Activated CD8-positive, alpha-beta T cell treated with anti-CD3 and anti-CD28 coated beads for 36 hours (primary cell): ENCODE results near the gene GAB3. TPM values are rescaled to one million over a fixed set of nuclear protein-coding genes. Genes with fewer than 3 reads are reported as not detected.

Experiments
- ATAC-seq: fragments of 200-7000 bp; cut with Tn5 transposase; one replicate; pipeline ENCODE4 v1.10.0; 2021; ENCODE audit warnings: mild to moderate bottlenecking, moderate library complexity
- CTCF ChIA-PET: fragments of 350-600 bp; sonication (Branson Sonifier 250); formaldehyde crosslinking; loops from one replicate; lab custom pipeline; 2021; ENCODE audit warnings: antibody characterized with exemption; lab: Charles Lee
- POLR2A ChIA-PET: fragments of 350-600 bp; sonication (Branson Sonifier 250); formaldehyde crosslinking; loops from one replicate; lab custom pipeline; 2021; ENCODE audit warnings: antibody characterized with exemption; lab: Charles Lee
- DNase-seq: peaks from one replicate; pipeline ENCODE4 v3.0.0-alpha.2; 2020
- H3K27ac Mint-ChIP-seq: one replicate; pipeline ENCODE4 v1.8.0; 2021; ENCODE audit warnings: mild to moderate bottlenecking, mixed read lengths
- H3K27me3 Mint-ChIP-seq: one replicate; pipeline ENCODE4 v1.8.0; 2021; ENCODE audit warnings: mixed read lengths
- H3K36me3 Mint-ChIP-seq: one replicate; pipeline ENCODE4 v1.8.0; 2021; ENCODE audit warnings: low read depth, mixed read lengths
- H3K4me1 Mint-ChIP-seq: one replicate; pipeline ENCODE4 v1.8.0; 2021; ENCODE audit warnings: low read depth, mixed read lengths
- H3K4me3 Mint-ChIP-seq: one replicate; pipeline ENCODE4 v1.8.0; 2021; ENCODE audit warnings: mild to moderate bottlenecking, moderate library complexity, mixed read lengths
- H3K9me3 Mint-ChIP-seq: one replicate; pipeline ENCODE4 v1.8.0; 2021; ENCODE audit warnings: mixed read lengths
- intact Hi-C: fragments of 100-400 bp; cut with micrococcal nuclease; formaldehyde crosslinking; loops from one replicate; pipeline ENCODE4 v1.10.0; 2022
- total RNA-seq, 2 experiments: library from RNA; stranded (reverse); gene quantifications; one replicate each; pipeline ENCODE4 v1.2.3, GENCODE V29; 2021
- TF ChIP-seq, protein P1 (sequence below): fragments of 200-600 bp; IDR thresholded peaks from one replicate; pipeline ENCODE4 v1.8.0; 2022; ENCODE audit warnings: antibody characterized with exemption, mild to moderate bottlenecking

The GAB3 gene, protein sequence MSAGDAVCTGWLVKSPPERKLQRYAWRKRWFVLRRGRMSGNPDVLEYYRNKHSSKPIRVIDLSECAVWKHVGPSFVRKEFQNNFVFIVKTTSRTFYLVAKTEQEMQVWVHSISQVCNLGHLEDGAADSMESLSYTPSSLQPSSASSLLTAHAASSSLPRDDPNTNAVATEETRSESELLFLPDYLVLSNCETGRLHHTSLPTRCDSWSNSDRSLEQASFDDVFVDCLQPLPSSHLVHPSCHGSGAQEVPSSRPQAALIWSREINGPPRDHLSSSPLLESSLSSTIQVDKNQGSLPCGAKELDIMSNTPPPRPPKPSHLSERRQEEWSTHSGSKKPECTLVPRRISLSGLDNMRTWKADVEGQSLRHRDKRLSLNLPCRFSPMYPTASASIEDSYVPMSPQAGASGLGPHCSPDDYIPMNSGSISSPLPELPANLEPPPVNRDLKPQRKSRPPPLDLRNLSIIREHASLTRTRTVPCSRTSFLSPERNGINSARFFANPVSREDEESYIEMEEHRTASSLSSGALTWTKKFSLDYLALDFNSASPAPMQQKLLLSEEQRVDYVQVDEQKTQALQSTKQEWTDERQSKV
- total RNA-seq, result 1 to 10 TPM; 3.9 to 5.0 TPM

DNA sequence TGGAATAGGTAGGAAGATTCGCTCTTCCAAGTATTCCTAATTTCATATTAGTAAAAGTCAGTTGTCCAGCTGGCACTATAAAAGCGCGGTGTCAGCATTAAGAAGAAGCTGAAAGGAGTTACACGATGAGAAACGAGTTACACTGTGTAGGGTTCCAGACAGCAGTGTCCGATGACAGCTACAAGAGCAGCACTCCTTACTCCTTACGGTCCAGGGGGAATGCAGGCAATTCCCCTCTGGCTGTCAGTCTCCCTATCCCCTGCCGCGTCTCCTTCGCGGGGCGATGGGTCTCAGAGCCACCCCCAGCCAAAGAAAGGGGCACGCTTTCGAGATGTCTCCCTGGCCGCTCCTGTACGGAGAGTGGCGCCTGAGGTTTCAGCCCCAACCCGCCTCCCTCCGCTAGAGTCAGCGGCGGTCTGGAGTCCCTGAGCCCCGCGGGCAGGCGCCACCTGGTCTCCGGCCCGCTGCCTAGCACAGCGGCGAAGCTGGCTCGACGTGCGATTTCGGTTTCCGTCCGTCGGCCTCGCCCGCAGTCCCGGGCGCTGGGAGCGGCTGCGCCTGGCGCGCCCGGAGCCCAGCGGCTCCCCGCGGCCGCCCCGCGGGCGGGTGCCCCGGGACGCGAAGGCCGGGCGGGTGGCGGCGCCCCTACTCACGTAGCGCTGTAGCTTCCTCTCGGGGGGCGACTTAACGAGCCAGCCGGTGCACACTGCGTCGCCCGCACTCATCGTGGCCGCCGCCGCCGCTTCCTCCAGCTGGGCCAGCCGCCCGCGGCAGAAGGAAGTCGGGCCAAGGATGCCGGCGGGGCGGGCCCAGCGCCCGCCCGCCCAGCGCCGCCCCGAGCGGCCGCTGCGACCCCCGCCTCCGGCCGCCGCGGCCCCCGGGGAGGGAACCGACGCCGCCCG, at the start of gene GAB3:
Gene GAB3 (minus strand): TSS at position 777 of the 902 bp plus-strand sequence. CDS start 52 bp downstream, at position 725.
- POLR2A ChIA-PET, result interaction anchor here (0.8 to 1.5 kb wide), 4 partner anchors 12 to 76 kb away, joined by 3 to 12 read pairs (median 3); partner anchors contain the start of gene DKC1
- H3K36me3 Mint-ChIP-seq, result no peaks in the 10 kb centered on the region
- TF ChIP-seq, protein P1, sequence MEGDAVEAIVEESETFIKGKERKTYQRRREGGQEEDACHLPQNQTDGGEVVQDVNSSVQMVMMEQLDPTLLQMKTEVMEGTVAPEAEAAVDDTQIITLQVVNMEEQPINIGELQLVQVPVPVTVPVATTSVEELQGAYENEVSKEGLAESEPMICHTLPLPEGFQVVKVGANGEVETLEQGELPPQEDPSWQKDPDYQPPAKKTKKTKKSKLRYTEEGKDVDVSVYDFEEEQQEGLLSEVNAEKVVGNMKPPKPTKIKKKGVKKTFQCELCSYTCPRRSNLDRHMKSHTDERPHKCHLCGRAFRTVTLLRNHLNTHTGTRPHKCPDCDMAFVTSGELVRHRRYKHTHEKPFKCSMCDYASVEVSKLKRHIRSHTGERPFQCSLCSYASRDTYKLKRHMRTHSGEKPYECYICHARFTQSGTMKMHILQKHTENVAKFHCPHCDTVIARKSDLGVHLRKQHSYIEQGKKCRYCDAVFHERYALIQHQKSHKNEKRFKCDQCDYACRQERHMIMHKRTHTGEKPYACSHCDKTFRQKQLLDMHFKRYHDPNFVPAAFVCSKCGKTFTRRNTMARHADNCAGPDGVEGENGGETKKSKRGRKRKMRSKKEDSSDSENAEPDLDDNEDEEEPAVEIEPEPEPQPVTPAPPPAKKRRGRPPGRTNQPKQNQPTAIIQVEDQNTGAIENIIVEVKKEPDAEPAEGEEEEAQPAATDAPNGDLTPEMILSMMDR, result no peak
- no peaks in the 10 kb centered on the region for H3K27me3 Mint-ChIP-seq
- DNase-seq (peak; percentile 51), ATAC-seq (peak; percentile 63)
- H3K27ac Mint-ChIP-seq, result peak within 1 kb of the TSS; percentile 52
- H3K4me1 Mint-ChIP-seq, result peaks cover 25% of the 10 kb centered on the region
- intact Hi-C loops, result no loop called here
- H3K9me3 Mint-ChIP-seq, result no peaks in the 10 kb centered on the region
- peak within 1 kb of the TSS; percentile 74 for H3K4me3 Mint-ChIP-seq
- CTCF ChIA-PET, result interaction anchor here (0.6 to 5.8 kb wide), 12 partner anchors 8 to 91 kb away, joined by 3 to 70 read pairs (median 4); partner anchors contain the start of gene DKC1

DNA sequence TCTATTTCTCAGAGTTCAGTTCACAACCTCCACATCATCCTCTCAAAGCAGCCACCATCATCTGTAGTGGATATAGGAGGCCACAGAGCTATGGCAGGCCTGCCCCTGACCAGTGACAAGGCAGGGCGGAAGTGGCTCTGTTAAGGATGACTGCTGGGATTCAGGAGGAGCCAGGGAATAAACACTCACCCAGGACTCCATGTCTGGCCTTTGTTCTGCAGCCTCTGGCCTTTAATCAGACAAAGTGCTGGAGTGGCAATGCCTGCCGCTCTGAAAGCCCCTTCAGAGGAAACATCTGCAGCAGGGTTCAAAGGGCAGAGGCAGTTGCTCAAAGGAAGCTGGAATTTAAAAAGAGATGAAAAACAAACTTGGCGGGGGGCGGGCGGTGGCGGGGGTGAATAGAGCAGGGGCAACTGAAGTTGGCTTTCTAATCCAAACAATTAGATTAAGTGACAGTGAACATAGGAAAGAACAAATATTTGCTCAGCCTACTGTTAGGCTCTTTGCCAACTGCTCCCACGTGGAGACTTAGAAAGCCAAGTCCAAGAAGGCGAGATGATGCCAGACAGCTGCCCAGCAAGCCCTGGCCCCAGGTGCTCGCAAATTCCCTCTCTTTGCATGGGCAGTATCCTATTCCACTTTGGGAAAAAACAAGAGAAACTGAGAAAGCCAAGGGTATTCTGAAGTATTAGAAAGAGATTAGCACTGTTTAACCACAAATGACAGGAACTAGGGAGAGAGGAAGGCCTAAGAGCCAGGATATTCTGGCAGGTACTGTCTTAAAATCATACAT, 48.9 kb upstream of the GAB3 start:
- intact Hi-C loops, result loop anchor here (5.0 kb wide), 1 partner anchor 37 kb away; the partner anchor contains the start of gene DKC1
- TF ChIP-seq, protein P1, result no peak
- peak; percentile 17 for ATAC-seq
- peak overlapping the region; percentile 89 for H3K27ac Mint-ChIP-seq
- DNase-seq, result peak; percentile 9
- ChIA-PET POLR2A (interaction anchor here (0.8 to 1.7 kb wide), 4 partner anchors 24 to 72 kb away, joined by 3 to 4 read pairs (median 3); partner anchors contain the start of gene DKC1), CTCF (interaction anchor here (0.9 kb wide), 1 partner anchor 9 kb away, joined by 3 read pairs; no protein-coding TSS in a partner anchor)
- peak overlapping the region; percentile 24 for H3K4me3 Mint-ChIP-seq
- no peaks in the 10 kb centered on the region for H3K9me3 Mint-ChIP-seq
- no peaks in the 10 kb centered on the region for H3K36me3 Mint-ChIP-seq
- H3K27me3 Mint-ChIP-seq, result no peaks in the 10 kb centered on the region
- H3K4me1 Mint-ChIP-seq, result peaks cover 54% of the 10 kb centered on the region

DNA sequence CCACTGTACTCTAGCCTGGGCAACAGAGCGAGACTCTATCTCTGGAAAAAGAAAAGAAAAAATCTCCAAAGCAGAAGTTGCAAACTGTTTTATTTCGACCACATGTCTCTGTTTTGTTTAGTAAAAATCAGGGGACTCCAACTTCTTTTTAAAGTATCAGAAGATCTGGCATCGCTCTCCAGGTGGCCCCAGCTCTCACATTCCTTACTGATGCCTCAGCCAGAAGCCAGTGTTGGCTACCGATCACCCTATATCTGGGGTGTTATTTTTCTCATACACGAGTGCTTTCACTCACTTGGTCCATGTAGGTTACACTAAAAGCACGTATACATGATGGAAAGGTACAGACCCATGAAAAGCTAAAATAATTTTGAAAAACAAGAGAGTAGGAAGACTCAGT, 46.1 kb upstream of the GAB3 start:
- TF ChIP-seq, protein P1, result no peak
- H3K9me3 Mint-ChIP-seq, result no peaks in the 10 kb centered on the region
- CTCF ChIA-PET, result no interaction called here

DNA sequence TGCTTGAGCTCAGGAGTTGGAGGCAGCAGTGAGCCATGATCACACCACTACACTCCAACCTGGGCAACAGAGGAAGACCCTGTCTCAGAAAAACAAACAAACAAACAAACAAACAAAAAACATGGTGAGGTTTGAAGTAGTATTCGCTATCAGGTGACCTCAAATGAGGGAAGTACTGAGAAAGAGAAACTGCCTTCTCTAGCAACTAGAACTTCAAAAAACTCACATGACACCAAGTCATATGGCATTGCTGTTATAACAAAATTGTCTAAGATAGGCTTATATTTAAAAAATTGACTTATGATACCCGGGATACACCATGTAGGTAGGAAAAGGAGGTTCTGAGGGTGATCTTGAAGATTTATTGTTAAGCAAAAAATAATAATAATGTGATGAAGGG, 44.1 kb upstream of the GAB3 start:
- Mint-ChIP-seq H3K4me3 (no peak overlapping the region), H3K27ac (no peak overlapping the region), H3K4me1 (peaks cover 27% of the 10 kb centered on the region), H3K36me3 (no peaks in the 10 kb centered on the region), H3K27me3 (no peaks in the 10 kb centered on the region), H3K9me3 (no peaks in the 10 kb centered on the region)
- DNase-seq (no peak), ATAC-seq (no peak)
- intact Hi-C loops, result no loop called here
- ChIA-PET POLR2A (no interaction called here), CTCF (no interaction called here)
- TF ChIP-seq, protein P1, result no peak

More for the DNA sequence above, 46.1 kb upstream of the GAB3 start:
- no peak for ATAC-seq
- intact Hi-C loops, result no loop called here
- no peak overlapping the region for H3K4me3 Mint-ChIP-seq
- DNase-seq, result no peak
- H3K4me1 Mint-ChIP-seq, result peaks cover 35% of the 10 kb centered on the region
- H3K36me3 Mint-ChIP-seq, result no peaks in the 10 kb centered on the region
- no peak overlapping the region for H3K27ac Mint-ChIP-seq
- POLR2A ChIA-PET, result interaction anchor here (1.5 kb wide), 1 partner anchor 20 kb away, joined by 7 read pairs; no protein-coding TSS in a partner anchor
- H3K27me3 Mint-ChIP-seq, result no peaks in the 10 kb centered on the region
